H9 (cell line): ENCODE data around the gene TECTB. TPM values are rescaled to one million over a fixed set of nuclear protein-coding genes. Genes with fewer than 3 reads are reported as not detected.

Experiments
- DNase-seq: peaks from one replicate; pipeline ENCODE4 v3.0.0-alpha.2; 2017
- H2AFZ ChIP-seq: one replicate; pipeline ENCODE4 v1.6.1; 2013; ENCODE audit warnings: mild to moderate bottlenecking, low read length, control low read depth, moderate library complexity
- H2AK5ac ChIP-seq: 2 replicates; pipeline ENCODE4 v1.6.1; 2013; ENCODE audit warnings: low read length, control low read depth, mixed read lengths; ENCODE audit not compliant: insufficient read length
- H2BK120ac ChIP-seq: one replicate; pipeline ENCODE4 v1.6.1; 2013; ENCODE audit warnings: low read depth, mild to moderate bottlenecking, low read length, control low read depth, inconsistent platforms; ENCODE audit not compliant: poor library complexity, severe bottlenecking
- H2BK12ac ChIP-seq: 2 replicates; pipeline ENCODE4 v1.6.1; 2013; ENCODE audit warnings: low read length, control low read depth, mixed read lengths, low read depth; ENCODE audit not compliant: insufficient read length
- H2BK15ac ChIP-seq: 2 replicates; pipeline ENCODE4 v1.6.1; 2013; ENCODE audit warnings: low read depth, low read length, control low read depth
- H2BK20ac ChIP-seq: one replicate; pipeline ENCODE4 v1.6.1; 2013; ENCODE audit warnings: low read depth, mild to moderate bottlenecking, low read length, control low read depth, inconsistent platforms; ENCODE audit not compliant: poor library complexity, severe bottlenecking
- H2BK5ac ChIP-seq: 2 replicates; pipeline ENCODE4 v1.6.1; 2013; ENCODE audit warnings: low read length, control low read depth, mixed read lengths; ENCODE audit not compliant: insufficient read length
- H3K14ac ChIP-seq: 2 replicates; pipeline ENCODE4 v1.6.1; 2013; ENCODE audit warnings: low read length, control low read depth; ENCODE audit not compliant: insufficient read depth
- H3K18ac ChIP-seq: 2 replicates; pipeline ENCODE4 v1.6.1; 2013; ENCODE audit warnings: low read depth, mild to moderate bottlenecking, mixed read lengths, low read length, control low read depth; ENCODE audit not compliant: insufficient read length
- H3K23ac ChIP-seq: 2 replicates; pipeline ENCODE4 v1.6.1; 2013; ENCODE audit warnings: low read length, control low read depth, mixed read lengths, low read depth; ENCODE audit not compliant: insufficient read length
- H3K23me2 ChIP-seq: 2 replicates; pipeline ENCODE4 v1.6.1; 2013; ENCODE audit warnings: low read depth, mild to moderate bottlenecking, mixed read lengths, low read length, control low read depth; ENCODE audit not compliant: insufficient read length, poor library complexity, severe bottlenecking
- H3K27ac ChIP-seq: 2 replicates; pipeline ENCODE4 v1.5.1; 2013; ENCODE audit warnings: low read length, control low read depth, mixed read lengths, low read depth; ENCODE audit not compliant: insufficient read length
- H3K27me3 ChIP-seq: 2 replicates; pipeline ENCODE4 v1.6.1; 2013; ENCODE audit warnings: low read length, control low read depth, inconsistent platforms; ENCODE audit not compliant: insufficient read depth
- H3K4ac ChIP-seq: 2 replicates; pipeline ENCODE4 v1.6.1; 2013; ENCODE audit warnings: low read depth, mild to moderate bottlenecking, control low read depth, inconsistent platforms, low read length, moderate library complexity
- H3K4me1 ChIP-seq: 2 replicates; pipeline ENCODE4 v1.6.1; 2013; ENCODE audit warnings: low read length, control low read depth, inconsistent platforms; ENCODE audit not compliant: insufficient read depth
- H3K4me2 ChIP-seq: 2 replicates; pipeline ENCODE4 v1.6.1; 2013; ENCODE audit warnings: low read length, control low read depth, mixed read lengths; ENCODE audit not compliant: insufficient read length, insufficient read depth
- H3K56ac ChIP-seq: 2 replicates; pipeline ENCODE4 v1.6.1; 2013; ENCODE audit warnings: low read depth, mild to moderate bottlenecking, mixed read lengths, low read length, control low read depth; ENCODE audit not compliant: insufficient read length
- H3K79me1 ChIP-seq: 2 replicates; pipeline ENCODE4 v1.6.1; 2013; ENCODE audit warnings: low read depth, mild to moderate bottlenecking, moderate library complexity, low read length, control low read depth, inconsistent platforms; ENCODE audit not compliant: insufficient read depth, poor library complexity, severe bottlenecking
- H3K79me2 ChIP-seq: 2 replicates; pipeline ENCODE4 v1.6.1; 2013; ENCODE audit warnings: low read length, control low read depth, inconsistent platforms; ENCODE audit not compliant: insufficient read depth
- H3K9ac ChIP-seq: 2 replicates; pipeline ENCODE4 v1.6.1; 2013; ENCODE audit warnings: low read length, control low read depth, mixed read lengths; ENCODE audit not compliant: insufficient read length; ENCODE audit errors: extremely low read depth
- H3K9me3 ChIP-seq: one replicate; pipeline ENCODE4 v1.6.1; 2013; ENCODE audit warnings: low read depth, low read length, inconsistent platforms; ENCODE audit not compliant: control insufficient read depth
- H3T11ph ChIP-seq: one replicate; pipeline ENCODE4 v1.6.1; 2013; ENCODE audit warnings: mild to moderate bottlenecking, low read length, control low read depth, inconsistent platforms
- H4K20me1 ChIP-seq: one replicate; pipeline ENCODE4 v1.6.1; 2013; ENCODE audit not compliant: control insufficient read depth, insufficient read length, insufficient read depth
- H4K5ac ChIP-seq: 2 replicates; pipeline ENCODE4 v1.6.1; 2013; ENCODE audit warnings: low read depth, mild to moderate bottlenecking, mixed read lengths, low read length, control low read depth; ENCODE audit not compliant: insufficient read length
- H4K8ac ChIP-seq: replicated peaks from 2 replicates; pipeline ENCODE4 v1.6.1; 2013; ENCODE audit warnings: low read length, control low read depth, mixed read lengths, low read depth; ENCODE audit not compliant: insufficient read length
- H4K91ac ChIP-seq: 2 replicates; pipeline ENCODE4 v1.6.1; 2013; ENCODE audit warnings: low read depth, mild to moderate bottlenecking, moderate library complexity, mixed read lengths, low read length, control low read depth; ENCODE audit not compliant: insufficient read length
- H3K27ac Mint-ChIP-seq, 3 experiments: 2 replicates in 2 of 3; 3 replicates in 1 of 3; pipeline ENCODE4 v1.8.0; 2020 to 2021; ENCODE audit warnings: mixed read lengths in 3 of 3, mild to moderate bottlenecking in 1 of 3, moderate library complexity in 1 of 3
- H3K27me3 Mint-ChIP-seq: 2 replicates; pipeline ENCODE4 v1.8.0; 2021; ENCODE audit warnings: low read depth, mild to moderate bottlenecking, moderate library complexity, mixed read lengths
- H3K36me3 Mint-ChIP-seq, 3 experiments: 2 replicates in 2 of 3; 3 replicates in 1 of 3; pipeline ENCODE4 v1.8.0; 2020 to 2021; ENCODE audit warnings: low read depth in 3 of 3, mixed read lengths in 3 of 3; ENCODE audit not compliant: insufficient read depth in 1 of 3
- H3K4me1 Mint-ChIP-seq, 2 experiments: 2 replicates each; pipeline ENCODE4 v1.8.0; 2020; ENCODE audit warnings: mixed read lengths in 2 of 2
- H3K4me3 Mint-ChIP-seq, 2 experiments: 2 replicates in 1 of 2; 3 replicates in 1 of 2; pipeline ENCODE4 v1.8.0; 2020 to 2021; ENCODE audit warnings: mild to moderate bottlenecking in 2 of 2, mixed read lengths in 2 of 2, moderate library complexity in 1 of 2
- H3K9me3 Mint-ChIP-seq, 2 experiments: 2 replicates in 1 of 2; 3 replicates in 1 of 2; pipeline ENCODE4 v1.8.0; 2020; ENCODE audit warnings: mild to moderate bottlenecking in 2 of 2, mixed read lengths in 2 of 2, moderate library complexity in 1 of 2
- CTCF ChIP-seq: fragments of 200-600 bp; sonication (generic); conservative IDR thresholded peaks from 3 replicates; pipeline ENCODE4 v1.8.0; 2021; ENCODE audit warnings: antibody characterized with exemption, mild to moderate bottlenecking
- WGBS: extraction: QIAGEN DNeasy Blood & Tissue Kit; methylation state at CpG from one replicate; pipeline ENCODE4 v1.1.7; 2013; ENCODE audit warnings: missing lambda C conversion rate, low lambda C conversion rate, mixed read lengths; ENCODE audit not compliant: insufficient read length; ENCODE audit errors: extremely low coverage; 5-methylcytosine and 5-hydroxymethylcytosine counted together
- total RNA-seq: library from RNA; stranded (reverse); gene quantifications from 2 replicates; pipeline ENCODE4 v1.2.1, GENCODE V29; 2021

The TECTB gene
- total RNA-seq, 1 experiment from 2014 or later: not detected

DNA sequence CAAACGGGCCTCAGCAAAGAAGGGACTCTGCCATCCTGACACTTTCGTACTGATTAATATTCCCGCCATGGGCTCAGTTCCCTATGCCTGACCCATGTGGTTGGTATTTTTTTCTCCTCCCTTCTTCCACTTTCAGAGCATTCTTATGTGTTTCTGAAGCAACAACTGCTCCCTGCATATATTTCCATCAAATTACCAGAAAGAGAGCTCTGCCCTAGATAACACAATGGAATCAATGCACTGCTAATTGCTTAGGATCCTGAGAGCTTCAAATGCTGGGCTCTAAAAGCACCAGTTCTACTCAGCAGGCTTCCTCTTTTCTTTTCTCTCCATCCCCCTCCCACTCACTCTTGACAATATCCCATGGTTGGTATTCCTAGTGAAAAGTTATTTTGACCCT is 5.3 kb downstream of the TECTB start:
- Histone ChIP-seq H3K9me3 (no peaks in the 10 kb centered on the region), H4K8ac (no peak overlapping the region), H3K56ac (no peak overlapping the region), H3T11ph (no peak overlapping the region), H2BK20ac (no peak overlapping the region), H3K23ac (no peak overlapping the region), H4K5ac (no peak overlapping the region), H3K79me1 (no peaks in the 10 kb centered on the region), H3K18ac (no peak overlapping the region), H3K4me1 (no peaks in the 10 kb centered on the region; the same call in 1 of the 2 replicates), H4K91ac (no peak overlapping the region), H2BK5ac (no peak overlapping the region), H3K27me3 (no peaks in the 10 kb centered on the region; the same call in 1 of the 2 replicates), H2BK12ac (no peak overlapping the region), H2BK15ac (no peak overlapping the region), H2AK5ac (no peak overlapping the region), H3K4me2 (no peak overlapping the region), H2BK120ac (no peak overlapping the region), H3K9ac (no peak overlapping the region), H3K23me2 (no peaks in the 10 kb centered on the region), H3K79me2 (no peaks in the 10 kb centered on the region), H2AFZ (no peak overlapping the region), H3K14ac (no peak overlapping the region), H4K20me1 (no peaks in the 10 kb centered on the region), H3K27ac (no peak overlapping the region), H3K4ac (no peak overlapping the region)
- Mint-ChIP-seq H3K4me3 (no peak overlapping the region), H3K36me3 (no peaks in the 10 kb centered on the region), H3K27me3 (peaks cover 32% of the 10 kb centered on the region), H3K9me3 (no peaks in the 10 kb centered on the region), H3K27ac (no peak overlapping the region), H3K4me1 (peaks cover 5 to 9% of the 10 kb centered on the region in 2 experiments)
- WGBS: no CpG with 5 or more reads among the region's 3 CpGs
- no peak for TF ChIP-seq CTCF
- no peak for DNase-seq
